K562 (cell line): ENCODE measurements around the gene CLDND2. TPM values are rescaled to one million over a fixed set of nuclear protein-coding genes. Genes with fewer than 3 reads are reported as not detected.

Source experiments
- ESRRA ChIP-seq: fragments of 450-650 bp; IDR thresholded peaks from 2 replicates; pipeline ENCODE4 v1.6.1; 2014; ENCODE audit warnings: low read depth, mild to moderate bottlenecking, moderate library complexity, borderline replicate concordance
- HCFC1 ChIP-seq: IDR thresholded peaks from 2 replicates; pipeline ENCODE4 v1.6.1; 2012; ENCODE audit warnings: low read depth, low read length, improper control_type of control experiment
- HDAC6 ChIP-seq: IDR thresholded peaks from 2 replicates; pipeline ENCODE4 v1.6.1; 2012; ENCODE audit warnings: low read depth, mild to moderate bottlenecking, control low read depth, inconsistent platforms, low read length, moderate library complexity
- JUN ChIP-seq, 2 experiments: sonication (generic) in 1 of 2; formaldehyde crosslinking in 1 of 2; IDR thresholded peaks; 2 replicates each; pipeline versions ENCODE4 v1.6.1 to v1.8.0; 2012 to 2022; ENCODE audit warnings: borderline replicate concordance in 2 of 2, mild to moderate bottlenecking in 2 of 2, improper control_type of control experiment in 1 of 2, low read depth in 1 of 2, low read length in 1 of 2, missing genetic modification reagents in 1 of 2
- MECOM ChIP-seq: fragments of 250-450 bp; sonication (Bioruptor Pico); IDR thresholded peaks from 2 replicates; pipeline ENCODE4 v1.8.0; 2022; ENCODE audit warnings: inconsistent platforms
- MYNN ChIP-seq, 2 experiments: sonication (generic); formaldehyde crosslinking in 1 of 2; IDR thresholded peaks; 2 replicates each; pipeline versions ENCODE4 v1.5.0 to v1.6.1; 2016 to 2020; ENCODE audit warnings: antibody characterized with exemption in 1 of 2, missing genetic modification reagents in 1 of 2
- PCBP1 ChIP-seq: fragments of 200-400 bp; formaldehyde crosslinking; IDR thresholded peaks from 2 replicates; pipeline ENCODE4 v1.6.1; 2018; ENCODE audit warnings: mild to moderate bottlenecking, low read depth, low read length; ENCODE audit not compliant: poor library complexity, severe bottlenecking
- POLR3A ChIP-seq: IDR thresholded peaks from 2 replicates; pipeline ENCODE4 v1.6.1; 2011; ENCODE audit warnings: borderline replicate concordance, mild to moderate bottlenecking, moderate library complexity; ENCODE audit not compliant: insufficient read length, insufficient read depth; ENCODE audit errors: extremely low read depth
- PRMT5 ChIP-seq: sonication (generic); formaldehyde crosslinking; IDR thresholded peaks from 2 replicates; pipeline ENCODE4 v1.5.0; 2020; ENCODE audit warnings: missing genetic modification reagents
- RBM17 ChIP-seq: fragments of 200-400 bp; formaldehyde crosslinking; IDR thresholded peaks from 2 replicates; pipeline ENCODE4 v1.6.1; 2017; ENCODE audit warnings: low read depth, mild to moderate bottlenecking, low read length, borderline replicate concordance
- SPI1 ChIP-seq: IDR thresholded peaks from 2 replicates; pipeline ENCODE4 v1.6.1; 2011; ENCODE audit warnings: low read depth, low read length, control low read depth, borderline replicate concordance
- ZNF785 ChIP-seq: fragments of 250-450 bp; sonication (Bioruptor Pico); IDR thresholded peaks from 2 replicates; pipeline ENCODE4 v1.4.0; 2020; ENCODE audit warnings: mild to moderate bottlenecking
- ZSCAN29 ChIP-seq: fragments of 450-650 bp; IDR thresholded peaks from 2 replicates; pipeline ENCODE4 v1.6.1; 2017
- polyA plus RNA-seq, 8 experiments: library from polyadenylated mRNA; depleted of rRNA in 4 of 8; stranded (reverse) in 5 of 8; unstranded in 3 of 8; fragments of >200 nt; fragmentation: Nextera tagmentation in 2 of 8; fragmentation: Illumina TruSeq in 1 of 8; extraction: Ambion mirVana in 2 of 8; extraction: Trizol in 1 of 8; gene quantifications; 2 replicates each; pipeline versions ENCODE4 v1.2.1 to v1.2.3, GENCODE V29; 2011 to 2014; ENCODE audit warnings: inconsistent platforms in 1 of 8, missing spikeins in 1 of 8
- total RNA-seq, 7 experiments: library from RNA; depleted of rRNA in 6 of 7; stranded (reverse); fragments of >200 nt in 6 of 7; fragmentation: Illumina TruSeq in 2 of 7; extraction: Trizol in 2 of 7; gene quantifications; 2 replicates each; pipeline versions ENCODE4 v1.2.1 to v1.2.3, GENCODE V29; 2011 to 2021; ENCODE audit warnings: low replicate concordance in 1 of 7
- TF ChIP-seq, protein P1 (sequence below): fragments of 450-650 bp; IDR thresholded peaks from 2 replicates; pipeline ENCODE4 v1.6.1; 2016; ENCODE audit warnings: low read depth
- TF ChIP-seq, protein P2 (sequence below): fragments of 250-450 bp; sonication (Bioruptor Pico); IDR thresholded peaks from 2 replicates; pipeline ENCODE4 v1.8.0; 2022; ENCODE audit warnings: moderate library complexity, mild to moderate bottlenecking, inconsistent platforms
- TF ChIP-seq, protein P3 (sequence below): fragments of 450-650 bp; formaldehyde crosslinking; IDR thresholded peaks from 2 replicates; pipeline ENCODE4 v1.4.0; 2022; ENCODE audit warnings: mild to moderate bottlenecking, moderate library complexity
- TF ChIP-seq, protein P4 (sequence below): IDR thresholded peaks from 3 replicates; pipeline ENCODE4 v1.6.1; 2011; ENCODE audit warnings: borderline replicate concordance, mild to moderate bottlenecking; ENCODE audit not compliant: insufficient read length, insufficient read depth

CLDND2 gene
- total and polyA plus RNA-seq, 9 of the 15 experiments (the other 6 are each of a cell fraction or from before 2014, with no cell fraction given) = 0.45 to 4.0 (median 1.2) TPM; not detected in 3

DNA sequence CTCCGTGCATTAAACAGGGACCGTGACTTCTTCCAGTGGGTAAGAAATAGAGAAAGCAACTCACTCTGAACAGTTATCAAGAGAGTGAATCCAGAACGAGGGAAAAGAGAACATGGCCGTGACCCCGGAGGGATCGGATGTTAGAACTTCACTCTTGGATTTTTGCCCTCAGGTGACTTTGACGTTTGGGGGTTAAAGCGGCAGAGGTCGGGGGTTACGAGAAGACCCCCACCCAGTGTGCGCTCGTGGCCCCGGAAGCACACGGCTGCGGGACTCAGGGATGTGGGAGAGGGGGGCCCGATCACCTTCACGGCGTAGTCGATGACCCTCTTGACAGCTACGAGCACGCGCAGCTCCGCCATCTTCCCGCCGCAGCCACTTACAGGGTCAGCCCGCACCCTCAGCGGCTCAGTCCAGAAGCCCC lies 2.8 kb downstream of the CLDND2 start, which contains the start of gene ETFB (continued):
- TF ChIP-seq, protein P1, sequence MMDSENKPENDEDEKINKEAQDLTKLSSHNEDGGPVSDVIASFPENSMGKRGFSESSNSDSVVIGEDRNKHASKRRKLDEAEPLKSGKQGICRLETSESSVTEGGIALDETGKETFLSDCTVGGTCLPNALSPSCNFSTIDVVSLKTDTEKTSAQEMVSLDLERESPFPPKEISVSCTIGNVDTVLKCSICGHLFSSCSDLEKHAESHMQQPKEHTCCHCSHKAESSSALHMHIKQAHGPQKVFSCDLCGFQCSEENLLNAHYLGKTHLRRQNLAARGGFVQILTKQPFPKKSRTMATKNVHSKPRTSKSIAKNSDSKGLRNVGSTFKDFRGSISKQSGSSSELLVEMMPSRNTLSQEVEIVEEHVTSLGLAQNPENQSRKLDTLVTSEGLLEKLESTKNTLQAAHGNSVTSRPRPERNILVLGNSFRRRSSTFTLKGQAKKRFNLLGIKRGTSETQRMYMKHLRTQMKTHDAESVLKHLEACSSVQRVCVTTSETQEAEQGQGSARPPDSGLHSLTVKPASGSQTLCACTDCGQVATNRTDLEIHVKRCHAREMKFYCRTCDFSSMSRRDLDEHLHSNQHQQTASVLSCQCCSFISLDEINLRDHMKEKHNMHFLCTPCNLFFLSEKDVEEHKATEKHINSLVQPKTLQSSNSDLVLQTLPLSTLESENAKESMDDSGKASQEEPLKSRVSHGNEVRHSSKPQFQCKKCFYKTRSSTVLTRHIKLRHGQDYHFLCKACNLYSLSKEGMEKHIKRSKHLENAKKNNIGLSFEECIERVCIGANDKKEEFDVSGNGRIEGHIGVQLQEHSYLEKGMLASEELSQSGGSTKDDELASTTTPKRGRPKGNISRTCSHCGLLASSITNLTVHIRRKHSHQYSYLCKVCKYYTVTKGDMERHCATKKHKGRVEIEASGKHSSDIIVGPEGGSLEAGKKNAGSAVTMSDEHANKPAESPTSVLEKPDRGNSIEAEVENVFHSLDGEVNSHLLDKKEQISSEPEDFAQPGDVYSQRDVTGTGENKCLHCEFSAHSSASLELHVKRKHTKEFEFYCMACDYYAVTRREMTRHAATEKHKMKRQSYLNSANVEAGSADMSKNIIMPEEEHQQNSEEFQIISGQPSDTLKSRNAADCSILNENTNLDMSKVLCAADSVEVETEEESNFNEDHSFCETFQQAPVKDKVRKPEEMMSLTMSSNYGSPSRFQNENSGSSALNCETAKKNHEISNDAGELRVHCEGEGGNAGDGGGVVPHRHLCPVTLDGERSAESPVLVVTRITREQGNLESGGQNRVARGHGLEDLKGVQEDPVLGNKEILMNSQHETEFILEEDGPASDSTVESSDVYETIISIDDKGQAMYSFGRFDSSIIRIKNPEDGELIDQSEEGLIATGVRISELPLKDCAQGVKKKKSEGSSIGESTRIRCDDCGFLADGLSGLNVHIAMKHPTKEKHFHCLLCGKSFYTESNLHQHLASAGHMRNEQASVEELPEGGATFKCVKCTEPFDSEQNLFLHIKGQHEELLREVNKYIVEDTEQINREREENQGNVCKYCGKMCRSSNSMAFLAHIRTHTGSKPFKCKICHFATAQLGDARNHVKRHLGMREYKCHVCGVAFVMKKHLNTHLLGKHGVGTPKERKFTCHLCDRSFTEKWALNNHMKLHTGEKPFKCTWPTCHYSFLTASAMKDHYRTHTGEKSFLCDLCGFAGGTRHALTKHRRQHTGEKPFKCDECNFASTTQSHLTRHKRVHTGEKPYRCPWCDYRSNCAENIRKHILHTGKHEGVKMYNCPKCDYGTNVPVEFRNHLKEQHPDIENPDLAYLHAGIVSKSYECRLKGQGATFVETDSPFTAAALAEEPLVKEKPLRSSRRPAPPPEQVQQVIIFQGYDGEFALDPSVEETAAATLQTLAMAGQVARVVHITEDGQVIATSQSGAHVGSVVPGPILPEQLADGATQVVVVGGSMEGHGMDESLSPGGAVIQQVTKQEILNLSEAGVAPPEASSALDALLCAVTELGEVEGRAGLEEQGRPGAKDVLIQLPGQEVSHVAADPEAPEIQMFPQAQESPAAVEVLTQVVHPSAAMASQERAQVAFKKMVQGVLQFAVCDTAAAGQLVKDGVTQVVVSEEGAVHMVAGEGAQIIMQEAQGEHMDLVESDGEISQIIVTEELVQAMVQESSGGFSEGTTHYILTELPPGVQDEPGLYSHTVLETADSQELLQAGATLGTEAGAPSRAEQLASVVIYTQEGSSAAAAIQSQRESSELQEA = no peak
- no peak for TF ChIP-seq SPI1
- no peak for TF ChIP-seq PCBP1
- TF ChIP-seq POLR3A = no peak
- peak; percentile 65; the same call in 1 of the 2 replicates for TF ChIP-seq ESRRA
- no peak for TF ChIP-seq MECOM
- TF ChIP-seq, protein P2, sequence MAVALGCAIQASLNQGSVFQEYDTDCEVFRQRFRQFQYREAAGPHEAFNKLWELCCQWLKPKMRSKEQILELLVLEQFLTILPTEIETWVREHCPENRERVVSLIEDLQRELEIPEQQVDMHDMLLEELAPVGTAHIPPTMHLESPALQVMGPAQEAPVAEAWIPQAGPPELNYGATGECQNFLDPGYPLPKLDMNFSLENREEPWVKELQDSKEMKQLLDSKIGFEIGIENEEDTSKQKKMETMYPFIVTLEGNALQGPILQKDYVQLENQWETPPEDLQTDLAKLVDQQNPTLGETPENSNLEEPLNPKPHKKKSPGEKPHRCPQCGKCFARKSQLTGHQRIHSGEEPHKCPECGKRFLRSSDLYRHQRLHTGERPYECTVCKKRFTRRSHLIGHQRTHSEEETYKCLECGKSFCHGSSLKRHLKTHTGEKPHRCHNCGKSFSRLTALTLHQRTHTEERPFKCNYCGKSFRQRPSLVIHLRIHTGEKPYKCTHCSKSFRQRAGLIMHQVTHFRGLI (CRISPR knock-in tag) = no peak
- no peak for TF ChIP-seq ZSCAN29
- no peak for TF ChIP-seq MYNN (IDR thresholded peaks at IDR 0.05)
- TF ChIP-seq MYNN (CRISPR knock-in tag; IDR thresholded peaks at IDR 0.05) = no peak
- no peak for TF ChIP-seq RBM17
- TF ChIP-seq ZNF785 (CRISPR knock-in tag) = no peak
- TF ChIP-seq, protein P3, sequence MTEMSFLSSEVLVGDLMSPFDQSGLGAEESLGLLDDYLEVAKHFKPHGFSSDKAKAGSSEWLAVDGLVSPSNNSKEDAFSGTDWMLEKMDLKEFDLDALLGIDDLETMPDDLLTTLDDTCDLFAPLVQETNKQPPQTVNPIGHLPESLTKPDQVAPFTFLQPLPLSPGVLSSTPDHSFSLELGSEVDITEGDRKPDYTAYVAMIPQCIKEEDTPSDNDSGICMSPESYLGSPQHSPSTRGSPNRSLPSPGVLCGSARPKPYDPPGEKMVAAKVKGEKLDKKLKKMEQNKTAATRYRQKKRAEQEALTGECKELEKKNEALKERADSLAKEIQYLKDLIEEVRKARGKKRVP (CRISPR knock-in tag) = no peak
- no peak for TF ChIP-seq HDAC6
- TF ChIP-seq, protein P4, sequence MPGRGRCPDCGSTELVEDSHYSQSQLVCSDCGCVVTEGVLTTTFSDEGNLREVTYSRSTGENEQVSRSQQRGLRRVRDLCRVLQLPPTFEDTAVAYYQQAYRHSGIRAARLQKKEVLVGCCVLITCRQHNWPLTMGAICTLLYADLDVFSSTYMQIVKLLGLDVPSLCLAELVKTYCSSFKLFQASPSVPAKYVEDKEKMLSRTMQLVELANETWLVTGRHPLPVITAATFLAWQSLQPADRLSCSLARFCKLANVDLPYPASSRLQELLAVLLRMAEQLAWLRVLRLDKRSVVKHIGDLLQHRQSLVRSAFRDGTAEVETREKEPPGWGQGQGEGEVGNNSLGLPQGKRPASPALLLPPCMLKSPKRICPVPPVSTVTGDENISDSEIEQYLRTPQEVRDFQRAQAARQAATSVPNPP = no peak
- TF ChIP-seq HCFC1 = no peak
- TF ChIP-seq PRMT5 (CRISPR knock-in tag) = no peak
- no peak for TF ChIP-seq JUN (IDR thresholded peaks at IDR 0.05; ENCODE audit: borderline replicate concordance, low read depth, low read length)
- no peak for TF ChIP-seq JUN (CRISPR knock-in tag; IDR thresholded peaks at IDR 0.05; ENCODE audit: borderline replicate concordance)
